ENCODE data around the gene MVP.

The MVP gene

GRCh38 chr16:29834079-29834478 is 13.8 kb downstream of the MVP start:
- Histone ChIP-seq H3K9me3 (ENCODE audit: severe bottlenecking) (no peaks in the 10 kb centered on the region), H3K4me3 (ENCODE audit: low read depth, low read length) (no peak overlapping the region)
- TF ChIP-seq, protein P1, sequence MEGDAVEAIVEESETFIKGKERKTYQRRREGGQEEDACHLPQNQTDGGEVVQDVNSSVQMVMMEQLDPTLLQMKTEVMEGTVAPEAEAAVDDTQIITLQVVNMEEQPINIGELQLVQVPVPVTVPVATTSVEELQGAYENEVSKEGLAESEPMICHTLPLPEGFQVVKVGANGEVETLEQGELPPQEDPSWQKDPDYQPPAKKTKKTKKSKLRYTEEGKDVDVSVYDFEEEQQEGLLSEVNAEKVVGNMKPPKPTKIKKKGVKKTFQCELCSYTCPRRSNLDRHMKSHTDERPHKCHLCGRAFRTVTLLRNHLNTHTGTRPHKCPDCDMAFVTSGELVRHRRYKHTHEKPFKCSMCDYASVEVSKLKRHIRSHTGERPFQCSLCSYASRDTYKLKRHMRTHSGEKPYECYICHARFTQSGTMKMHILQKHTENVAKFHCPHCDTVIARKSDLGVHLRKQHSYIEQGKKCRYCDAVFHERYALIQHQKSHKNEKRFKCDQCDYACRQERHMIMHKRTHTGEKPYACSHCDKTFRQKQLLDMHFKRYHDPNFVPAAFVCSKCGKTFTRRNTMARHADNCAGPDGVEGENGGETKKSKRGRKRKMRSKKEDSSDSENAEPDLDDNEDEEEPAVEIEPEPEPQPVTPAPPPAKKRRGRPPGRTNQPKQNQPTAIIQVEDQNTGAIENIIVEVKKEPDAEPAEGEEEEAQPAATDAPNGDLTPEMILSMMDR (IDR thresholded peaks at IDR 0.05; ENCODE audit: low read depth, low read length) = no peak

DNA sequence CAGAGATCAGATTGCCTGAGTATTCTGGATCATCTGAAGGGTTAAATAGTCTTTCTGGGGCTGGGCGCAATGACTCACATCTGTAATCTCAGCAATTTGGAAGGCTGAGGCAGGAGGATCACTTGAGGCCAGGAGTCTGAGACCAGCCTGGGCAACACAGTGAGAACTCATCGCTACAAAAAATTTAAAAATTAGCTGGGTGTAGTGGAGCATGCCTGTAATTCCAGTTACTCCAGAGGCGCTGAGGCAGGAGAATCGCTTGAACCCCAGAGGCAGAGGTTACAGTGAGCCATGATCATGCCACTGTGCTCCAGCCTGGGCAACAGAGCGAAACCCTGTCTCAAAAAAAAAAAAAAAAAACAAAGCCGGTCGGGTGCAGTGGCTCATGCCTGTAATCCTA is 15.7 kb downstream of the MVP start:
- H3K27ac ChIP-seq = no peak overlapping the region
- H3K27me3 ChIP-seq (ENCODE audit: insufficient read depth, low read depth, severe bottlenecking) = no peaks in the 10 kb centered on the region
- TF ChIP-seq, protein P1 (IDR thresholded peaks at IDR 0.05; ENCODE audit: low read depth, low read length) = no peak
- DNase-seq = no peak
- no peak overlapping the region for H3K4me3 ChIP-seq (ENCODE audit: low read depth, low read length)
- H3K36me3 ChIP-seq = no peaks in the 10 kb centered on the region
- H3K9me3 ChIP-seq (ENCODE audit: severe bottlenecking) = no peaks in the 10 kb centered on the region

More at GRCh38 chr16:29834079-29834478, 13.8 kb downstream of the MVP start:
- no peaks in the 10 kb centered on the region for H3K27me3 ChIP-seq (ENCODE audit: insufficient read depth, low read depth, severe bottlenecking)
- H3K36me3 ChIP-seq = no peaks in the 10 kb centered on the region
- no peak overlapping the region for H3K27ac ChIP-seq
- no peak for DNase-seq

- Histone ChIP-seq H3K4me3 (ENCODE audit: low read depth, low read length) (no peak overlapping the region), H3K36me3 (no peaks in the 10 kb centered on the region), H3K27ac (no peak overlapping the region), H3K9me3 (ENCODE audit: severe bottlenecking) (no peaks in the 10 kb centered on the region), H3K27me3 (ENCODE audit: insufficient read depth, low read depth, severe bottlenecking) (no peaks in the 10 kb centered on the region)
- DNase-seq = no peak
- TF ChIP-seq, protein P1 (IDR thresholded peaks at IDR 0.05; ENCODE audit: low read depth, low read length) = no peak
Measured at GRCh38 chr16:29836623-29837022, 16.4 kb downstream of the MVP start.

GRCh38 chr16:29837841-29838240 is 17.6 kb downstream of the MVP start:
- no peaks in the 10 kb centered on the region for H3K36me3 ChIP-seq
- no peaks in the 10 kb centered on the region for H3K27me3 ChIP-seq (ENCODE audit: insufficient read depth, low read depth, severe bottlenecking)
- no peak overlapping the region for H3K27ac ChIP-seq
- TF ChIP-seq, protein P1 (IDR thresholded peaks at IDR 0.05; ENCODE audit: low read depth, low read length) = no peak
- H3K9me3 ChIP-seq (ENCODE audit: severe bottlenecking) = no peaks in the 10 kb centered on the region
- no peak overlapping the region for H3K4me3 ChIP-seq (ENCODE audit: low read depth, low read length)
- DNase-seq = no peak

DNA sequence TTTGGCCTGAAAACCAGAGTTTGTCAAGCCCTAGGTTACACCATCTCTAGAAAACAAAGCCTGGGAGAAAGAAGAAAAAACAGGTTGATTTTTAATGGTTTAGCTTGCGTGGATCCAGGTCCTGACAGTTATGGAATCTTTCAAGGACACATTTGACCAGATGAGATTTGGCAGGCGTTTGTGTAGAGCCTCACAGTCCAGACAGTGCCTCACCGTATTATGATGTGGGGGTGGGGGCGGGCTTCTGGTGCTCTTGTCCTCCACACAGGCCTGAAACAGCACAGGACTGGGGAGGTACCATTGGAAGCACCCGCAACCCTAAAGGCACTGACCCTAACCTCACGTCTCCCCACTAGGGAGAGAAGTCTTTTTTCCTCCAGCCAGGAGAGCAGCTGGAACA is 19.6 kb downstream of the MVP start:
- no peak overlapping the region for H3K4me3 ChIP-seq (ENCODE audit: low read depth, low read length)
- no peak for DNase-seq
- H3K9me3 ChIP-seq (ENCODE audit: severe bottlenecking) = no peaks in the 10 kb centered on the region
- no peak overlapping the region for H3K27ac ChIP-seq
- H3K27me3 ChIP-seq (ENCODE audit: insufficient read depth, low read depth, severe bottlenecking) = no peaks in the 10 kb centered on the region
- H3K36me3 ChIP-seq = no peaks in the 10 kb centered on the region
- TF ChIP-seq, protein P1 (IDR thresholded peaks at IDR 0.05; ENCODE audit: low read depth, low read length) = no peak

- Histone ChIP-seq H3K4me3 (ENCODE audit: low read depth, low read length) (no peak overlapping the region), H3K36me3 (no peaks in the 10 kb centered on the region), H3K9me3 (ENCODE audit: severe bottlenecking) (no peaks in the 10 kb centered on the region), H3K27me3 (ENCODE audit: insufficient read depth, low read depth, severe bottlenecking) (no peaks in the 10 kb centered on the region), H3K27ac (no peak overlapping the region)
- no peak for DNase-seq
- TF ChIP-seq, protein P1 (IDR thresholded peaks at IDR 0.05; ENCODE audit: low read depth, low read length) = no peak
Measured at GRCh38 chr16:29840240-29840639, 20.0 kb downstream of the MVP start.
